ENCODE results near the gene CDK14.

The CDK14 gene

DNA sequence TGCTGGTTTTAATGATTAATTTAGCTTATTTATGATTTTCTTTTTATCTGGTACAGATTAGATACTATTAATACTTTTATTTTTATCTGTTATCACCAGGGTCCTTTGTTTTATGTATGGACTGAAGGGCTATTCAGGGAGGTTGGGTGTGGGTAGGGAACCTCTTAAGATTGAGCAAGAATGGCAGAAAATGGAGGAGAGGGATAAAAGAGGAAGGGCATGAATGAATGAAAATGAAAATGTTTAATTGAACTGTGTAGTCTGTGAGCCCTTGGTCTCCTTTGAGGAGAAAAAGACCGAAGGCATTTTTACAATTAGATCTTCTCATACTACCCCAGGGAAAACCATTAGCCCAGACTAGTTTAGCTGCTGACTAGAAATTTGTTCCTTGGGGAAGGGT lies 93.1 kb downstream of the CDK14 start:
- DNase-seq = no peak

DNA sequence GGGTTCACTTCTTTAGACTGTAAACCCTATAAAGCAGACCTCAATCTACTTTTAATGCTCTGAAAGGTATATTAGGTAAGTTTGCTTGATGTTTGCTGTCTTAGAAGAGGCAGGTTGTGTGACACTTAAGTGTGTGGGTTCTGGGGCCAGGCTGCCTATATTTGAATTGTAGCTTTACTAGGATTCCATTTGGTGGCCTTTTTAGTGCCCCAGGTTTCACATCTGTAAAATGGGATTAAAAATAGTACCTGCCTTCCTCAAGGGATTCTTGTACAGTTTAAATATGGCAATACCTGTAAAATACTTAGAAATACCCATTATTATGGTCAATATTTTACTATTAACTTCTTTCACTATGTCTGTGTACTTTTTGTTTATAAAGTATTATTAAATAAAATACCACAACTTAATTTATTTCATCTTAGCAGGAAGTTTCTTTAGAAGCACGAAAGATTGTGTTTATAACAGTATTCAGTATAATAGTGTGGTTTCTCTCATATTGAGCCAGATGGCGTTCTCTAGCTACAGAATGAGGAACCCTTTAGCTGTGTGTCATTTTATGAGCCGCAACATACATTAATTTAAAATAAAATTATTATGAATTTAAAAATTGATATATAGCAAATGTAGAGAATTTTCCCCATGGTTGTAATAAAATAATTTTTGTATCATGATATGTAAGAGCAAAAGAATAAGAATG lies 94.2 kb downstream of the CDK14 start:
- no peak for DNase-seq

DNA sequence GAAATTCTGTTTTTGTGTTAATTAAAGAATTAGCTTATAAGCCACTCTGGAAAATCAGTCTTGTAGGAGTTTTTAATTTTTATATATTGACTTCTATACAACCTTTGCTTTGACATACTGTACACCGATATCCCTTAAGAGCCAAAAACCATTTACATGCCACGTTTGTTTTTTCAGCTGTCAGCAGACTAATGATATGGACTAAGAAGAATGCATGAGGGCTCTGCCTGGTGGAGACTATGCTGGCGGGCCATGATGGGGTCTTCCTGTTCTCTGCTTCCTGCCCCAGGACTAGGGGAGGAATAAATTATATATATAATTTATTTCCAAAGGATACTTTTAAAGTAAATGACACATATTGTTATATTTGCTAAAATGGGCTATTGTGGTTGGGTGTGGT lies 96.3 kb downstream of the CDK14 start:
- DNase-seq = no peak

DNA sequence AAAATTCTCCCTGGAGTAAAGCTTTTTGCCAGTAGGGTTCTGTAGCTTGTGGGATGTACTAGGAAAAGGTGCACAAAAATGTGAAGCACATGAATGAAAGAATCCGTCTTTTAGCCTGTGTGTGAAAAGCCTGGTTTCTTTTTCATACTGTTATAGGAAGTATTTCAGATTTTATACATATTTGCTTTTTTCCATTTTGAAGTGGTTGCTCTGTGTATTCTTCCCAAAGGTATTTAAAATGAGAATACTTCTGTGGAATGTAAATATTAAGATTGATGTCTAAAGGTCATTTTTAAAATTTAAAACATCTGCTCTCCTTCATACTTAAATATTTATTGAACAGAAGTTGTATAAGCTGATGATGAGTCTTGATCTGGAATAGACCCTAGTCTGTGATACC lies 96.8 kb downstream of the CDK14 start:
- no peak for DNase-seq

DNA sequence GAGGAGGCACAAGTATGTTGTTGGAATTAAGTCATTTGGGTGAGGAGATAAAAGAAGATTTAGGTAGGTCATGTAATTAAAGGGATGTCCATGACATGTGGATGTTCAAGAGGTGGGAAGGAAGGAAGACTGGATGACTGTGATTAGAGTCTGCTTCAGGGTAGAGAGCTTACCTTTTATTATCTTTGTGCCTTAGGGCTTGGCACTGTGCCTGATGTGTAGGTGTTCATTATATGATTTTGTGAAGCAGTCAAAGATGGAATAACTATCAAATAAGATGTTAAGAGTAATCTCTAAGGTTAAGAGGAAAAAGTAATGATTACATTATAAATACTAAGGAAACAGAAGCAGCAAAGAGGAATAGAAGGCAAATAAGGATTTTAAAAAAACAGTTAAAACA lies 97.8 kb downstream of the CDK14 start:
- no peak for DNase-seq

DNA sequence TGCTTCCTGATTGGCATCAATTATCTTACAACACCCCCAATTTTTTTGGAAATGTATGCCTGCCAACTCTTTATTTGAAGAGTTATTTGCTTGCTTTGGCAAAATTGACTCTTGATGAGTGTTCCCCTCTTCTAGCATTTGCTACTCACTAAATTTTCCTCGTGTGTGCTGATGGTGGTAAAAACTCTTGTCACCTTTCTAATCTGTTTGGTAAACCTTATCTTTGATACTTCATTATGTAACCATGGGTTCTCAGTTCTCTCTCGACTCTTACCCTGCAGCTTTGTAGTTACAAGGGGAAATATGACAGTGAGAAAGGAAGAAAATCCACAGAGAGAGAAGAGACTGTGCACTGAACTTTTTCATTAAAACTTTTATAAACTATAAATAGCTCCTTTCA lies 102.5 kb downstream of the CDK14 start:
- no peak for DNase-seq

DNA sequence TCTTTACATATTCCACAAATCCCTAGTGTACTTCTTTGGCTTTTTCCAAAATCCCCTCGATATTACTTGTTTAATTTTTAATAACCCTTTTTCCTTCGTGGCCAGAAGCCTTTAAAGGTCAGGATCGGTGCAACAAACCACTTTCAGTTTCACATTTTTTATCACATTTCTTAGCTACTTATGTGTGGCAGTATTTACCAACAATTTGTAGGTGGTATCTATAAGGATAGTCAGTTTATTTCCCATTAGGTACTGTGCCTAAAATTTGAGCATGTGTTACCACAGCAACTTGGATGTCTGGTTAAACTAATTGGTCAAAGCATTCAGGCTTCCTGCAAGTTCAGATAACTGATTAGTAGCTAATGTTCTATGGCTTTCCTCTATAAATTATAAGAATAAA lies 104.9 kb downstream of the CDK14 start:
- DNase-seq = no peak

DNA sequence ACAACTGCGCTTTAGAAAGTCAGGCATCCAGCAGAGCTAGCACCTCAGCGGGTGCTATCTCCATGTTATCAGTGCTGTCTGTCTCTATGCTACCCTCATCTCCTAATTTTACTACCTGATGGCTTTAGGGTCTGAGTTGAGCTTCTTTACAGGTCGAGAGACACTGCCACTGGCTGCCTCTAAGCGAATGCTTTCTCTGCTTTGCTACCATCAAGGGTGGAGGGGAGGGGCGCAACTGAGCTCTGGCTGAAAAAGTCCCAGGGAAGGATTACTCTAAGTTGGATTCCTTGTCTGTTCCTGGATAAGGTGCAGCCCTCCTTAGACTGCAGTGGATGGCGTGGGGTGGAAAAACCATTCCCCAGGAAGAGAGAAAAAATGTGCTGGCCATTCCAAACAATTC lies 105.7 kb downstream of the CDK14 start:
- DNase-seq = no peak

DNA sequence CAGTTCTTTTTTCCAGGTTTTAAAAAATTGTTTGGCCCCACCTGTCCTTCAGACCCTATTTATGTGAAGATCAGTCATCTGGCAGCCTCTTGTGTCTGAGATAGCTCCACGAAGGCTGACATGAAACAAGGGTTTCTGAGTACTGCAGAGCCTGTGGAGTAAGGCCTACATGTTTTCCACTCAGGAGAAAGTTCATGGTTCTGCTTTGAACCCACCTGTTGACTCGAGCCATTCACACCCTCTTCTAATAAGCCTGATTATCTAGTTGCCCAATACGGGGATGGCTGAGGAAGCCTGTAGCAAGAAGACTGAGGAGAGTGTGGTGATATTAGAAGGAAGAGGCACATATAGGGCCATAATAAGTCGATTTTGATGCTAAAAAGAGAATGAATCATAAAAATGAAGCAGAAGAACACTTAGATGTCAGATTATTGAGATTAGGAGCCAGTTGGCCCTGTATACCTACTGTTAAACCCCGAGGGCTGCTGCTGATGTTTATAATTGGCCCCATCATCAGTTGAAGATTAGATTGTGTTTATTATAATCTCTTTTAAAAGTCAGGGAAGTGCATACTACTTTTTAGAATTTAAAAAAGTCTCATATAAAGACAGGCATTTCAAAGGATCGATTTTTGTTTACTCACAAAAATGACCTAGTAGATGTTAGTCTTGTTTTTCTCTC lies 109.4 kb downstream of the CDK14 start:
- no peak for DNase-seq

DNA sequence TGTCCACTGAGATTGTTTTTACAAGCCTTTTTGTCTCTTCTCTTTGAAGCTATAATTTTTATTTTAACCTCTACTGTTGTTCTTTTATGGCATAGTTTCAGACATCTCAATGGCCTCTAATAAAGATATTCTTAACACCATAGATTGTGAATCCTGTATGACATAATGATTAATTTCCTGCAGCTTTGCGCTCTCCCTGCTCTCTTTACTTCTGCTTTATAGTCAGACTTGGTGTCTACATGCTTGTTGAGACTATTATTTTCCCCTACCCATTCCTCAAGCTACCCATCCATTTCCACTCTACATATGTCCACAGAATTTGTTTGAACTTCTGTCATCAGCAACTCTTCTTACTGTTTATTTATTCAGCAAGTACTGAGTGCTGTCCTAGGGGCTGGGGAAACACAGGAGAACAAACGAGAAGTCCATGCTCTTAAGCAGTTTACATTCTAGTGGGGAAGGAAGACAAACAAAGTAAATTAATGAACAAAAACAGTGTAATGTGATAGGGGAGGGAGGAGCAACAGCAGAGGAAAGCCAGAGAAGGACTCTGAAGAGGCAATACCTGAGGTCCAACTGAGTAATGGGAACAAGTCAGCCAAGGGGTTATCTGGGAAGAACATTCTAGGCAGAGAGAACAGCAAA lies 110.1 kb downstream of the CDK14 start:
- no peak for DNase-seq

DNA sequence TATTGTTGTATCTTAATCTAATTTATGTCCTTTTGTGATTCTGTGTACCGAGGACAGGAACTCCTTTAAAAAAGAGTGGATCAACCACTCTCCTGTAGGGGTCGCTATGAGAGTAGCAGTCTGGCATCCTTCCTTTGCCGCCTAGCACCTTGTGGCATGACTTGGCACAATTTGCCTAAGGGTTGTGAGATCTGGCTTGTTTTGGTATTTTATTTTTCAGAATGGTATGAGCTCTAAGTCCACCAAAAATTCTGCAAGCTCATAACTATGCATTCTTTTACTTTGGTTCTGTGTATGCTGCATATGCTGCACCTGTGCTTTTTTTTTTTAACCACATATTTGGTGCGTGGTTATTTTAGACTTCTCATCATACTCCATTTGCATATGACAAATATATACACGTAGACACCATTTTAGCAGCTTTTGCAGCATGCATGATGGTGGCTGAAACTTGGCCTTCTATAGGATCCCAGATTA lies 112.8 kb downstream of the CDK14 start:
- DNase-seq = peak; percentile 4

DNA sequence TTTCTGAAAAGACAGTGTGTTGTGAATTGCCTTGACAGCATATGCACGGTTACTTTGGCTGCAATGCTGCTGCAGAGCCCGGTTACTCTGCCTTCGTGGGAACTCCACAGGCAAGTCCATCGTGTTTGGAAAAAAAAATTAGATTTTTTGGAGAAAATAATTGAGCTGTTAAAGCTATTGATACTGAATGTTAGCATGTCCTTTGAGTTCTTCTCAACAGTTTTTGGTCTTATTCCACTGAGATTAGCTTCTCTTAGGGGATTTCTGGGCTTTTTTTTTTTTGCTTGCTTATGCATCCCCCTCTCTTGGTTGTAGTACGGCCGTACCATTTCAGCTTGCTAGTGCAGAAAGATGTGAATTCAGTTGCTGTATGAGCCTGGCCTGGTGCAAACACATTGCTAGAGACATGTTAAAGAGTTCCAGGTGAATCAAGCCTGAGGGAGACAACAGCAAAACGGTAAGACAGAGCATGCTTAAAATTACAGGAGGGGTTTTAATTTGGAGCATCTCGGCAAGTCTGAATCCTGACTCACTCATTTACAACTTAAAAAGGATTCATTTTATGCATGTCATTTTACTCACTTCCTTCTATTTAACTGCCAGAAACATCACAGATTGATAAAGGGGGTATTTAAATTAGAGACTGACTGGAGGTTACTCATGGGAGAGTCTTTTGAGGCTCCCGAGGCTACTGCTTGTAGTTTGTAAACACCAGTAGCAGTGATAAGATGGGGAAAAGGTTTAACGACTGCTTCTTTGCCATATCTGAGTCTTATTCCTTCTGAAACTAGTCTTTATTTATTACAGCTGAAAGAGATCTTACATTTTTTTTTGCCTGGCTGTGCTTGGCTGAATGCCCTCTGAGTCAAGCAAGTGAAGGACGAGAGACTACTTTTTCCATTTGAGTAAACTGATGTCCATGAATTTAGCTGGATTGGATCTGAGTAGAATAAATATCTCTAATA lies 113.7 kb downstream of the CDK14 start:
- DNase-seq = no peak

DNA sequence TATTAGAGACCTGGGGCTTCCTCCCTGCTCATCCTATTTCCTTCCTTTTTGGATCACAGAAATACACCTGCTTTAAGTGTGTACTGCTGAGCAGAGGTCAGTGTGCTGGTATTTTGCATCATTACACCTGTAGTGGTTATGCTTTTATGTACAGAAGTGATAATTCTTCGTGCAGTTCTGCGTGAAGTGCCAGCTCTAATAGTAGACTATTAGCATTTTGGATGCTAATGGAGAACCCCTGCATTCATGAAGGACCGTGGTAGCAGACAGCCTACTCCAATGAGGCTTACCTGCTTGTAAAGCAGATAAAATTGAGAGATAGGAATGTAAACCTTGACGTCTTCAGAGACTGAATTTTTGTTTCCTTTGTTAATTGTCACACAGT lies 114.3 kb downstream of the CDK14 start:
- DNase-seq = no peak

DNA sequence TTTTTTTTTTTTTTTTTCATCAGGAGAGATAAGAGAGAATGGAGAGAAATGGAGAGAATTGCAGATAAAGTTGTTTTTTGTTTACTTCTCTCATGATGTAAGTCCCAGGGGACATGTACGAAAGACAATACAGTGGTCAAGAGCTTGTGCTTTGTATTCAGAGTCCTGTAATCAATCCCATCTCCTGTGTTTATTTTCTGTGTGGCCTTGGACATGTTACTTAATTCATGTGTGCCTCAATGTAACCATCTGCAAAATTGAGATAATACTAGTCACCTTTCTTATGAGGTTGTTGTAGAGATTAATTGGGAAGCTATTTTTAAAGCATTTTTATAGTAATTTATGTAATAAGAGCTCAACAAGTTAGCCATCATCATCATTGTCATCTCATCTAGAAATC lies 117.5 kb downstream of the CDK14 start:
- DNase-seq = no peak

DNA sequence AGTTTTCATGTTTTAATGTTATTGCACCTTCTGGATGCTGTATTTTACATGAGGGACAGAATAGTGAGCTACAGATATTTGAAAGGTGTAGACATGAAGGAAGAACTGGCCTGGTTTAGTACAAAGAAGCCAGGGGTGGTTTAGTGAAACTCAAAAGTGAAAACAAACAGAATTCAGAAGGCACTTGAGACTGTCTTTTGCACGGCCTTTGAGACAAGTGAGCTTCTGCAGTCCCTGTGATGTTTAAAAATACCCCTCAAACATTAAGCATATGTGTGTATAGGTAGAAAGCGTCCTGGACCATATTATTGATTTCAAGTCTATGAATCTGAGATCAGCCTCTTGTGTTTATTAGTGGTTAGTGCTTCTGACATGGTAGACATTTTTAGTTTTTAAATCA lies 118.9 kb downstream of the CDK14 start:
- no peak for DNase-seq

DNA sequence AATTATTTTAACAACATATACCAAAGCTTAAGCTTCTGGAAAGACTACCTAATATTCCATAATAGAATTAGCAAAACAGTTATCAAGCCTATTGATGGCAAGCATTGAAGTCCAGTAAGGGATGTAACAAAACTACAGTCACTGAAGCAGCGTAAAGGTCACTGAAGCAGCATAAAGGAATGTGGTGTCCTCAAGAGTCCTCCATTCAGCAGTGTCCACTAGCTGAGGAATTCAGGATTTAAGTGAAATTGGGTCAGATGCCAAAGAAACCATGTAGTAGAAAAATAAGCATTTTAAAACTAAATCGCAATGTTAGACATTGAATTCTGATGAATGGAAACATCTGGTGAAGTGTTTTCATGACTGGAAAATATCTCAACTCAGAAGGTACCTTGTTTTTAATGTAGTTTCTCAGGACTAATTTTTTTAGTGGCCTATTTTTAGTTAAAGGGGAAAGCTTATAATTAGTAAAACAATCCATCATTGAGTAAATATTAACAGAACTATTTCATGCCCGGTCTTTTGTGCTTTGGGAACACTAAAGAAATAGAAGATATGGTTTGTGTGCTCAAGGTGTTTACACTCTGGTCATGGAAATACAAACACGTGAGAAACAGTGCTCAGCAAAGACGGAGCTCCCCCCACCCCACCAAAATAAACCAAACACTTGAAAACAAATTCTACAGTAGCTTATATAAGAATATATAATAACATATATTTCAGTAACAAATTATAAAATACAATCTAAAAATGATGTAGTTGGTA lies 121.4 kb downstream of the CDK14 start:
- no peak for DNase-seq

DNA sequence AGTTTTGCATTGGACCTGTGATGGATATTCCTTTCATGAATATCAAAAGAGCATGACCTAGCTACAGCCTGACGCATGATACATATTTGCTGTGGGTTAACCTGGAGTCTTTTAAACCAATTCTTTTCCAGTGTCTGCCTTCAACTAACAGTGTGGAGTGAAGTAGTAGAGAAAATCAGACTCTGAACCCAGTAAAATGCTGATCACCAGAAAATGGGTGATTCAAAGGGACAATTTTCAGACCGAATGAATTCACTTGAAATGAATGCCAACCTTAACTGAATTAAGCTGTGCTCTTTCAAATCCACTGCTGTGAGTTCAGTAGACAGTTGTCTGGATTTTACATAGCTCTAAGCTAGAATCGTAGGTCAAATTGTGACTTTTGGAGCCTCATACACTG lies 123.0 kb downstream of the CDK14 start:
- no peak for DNase-seq

DNA sequence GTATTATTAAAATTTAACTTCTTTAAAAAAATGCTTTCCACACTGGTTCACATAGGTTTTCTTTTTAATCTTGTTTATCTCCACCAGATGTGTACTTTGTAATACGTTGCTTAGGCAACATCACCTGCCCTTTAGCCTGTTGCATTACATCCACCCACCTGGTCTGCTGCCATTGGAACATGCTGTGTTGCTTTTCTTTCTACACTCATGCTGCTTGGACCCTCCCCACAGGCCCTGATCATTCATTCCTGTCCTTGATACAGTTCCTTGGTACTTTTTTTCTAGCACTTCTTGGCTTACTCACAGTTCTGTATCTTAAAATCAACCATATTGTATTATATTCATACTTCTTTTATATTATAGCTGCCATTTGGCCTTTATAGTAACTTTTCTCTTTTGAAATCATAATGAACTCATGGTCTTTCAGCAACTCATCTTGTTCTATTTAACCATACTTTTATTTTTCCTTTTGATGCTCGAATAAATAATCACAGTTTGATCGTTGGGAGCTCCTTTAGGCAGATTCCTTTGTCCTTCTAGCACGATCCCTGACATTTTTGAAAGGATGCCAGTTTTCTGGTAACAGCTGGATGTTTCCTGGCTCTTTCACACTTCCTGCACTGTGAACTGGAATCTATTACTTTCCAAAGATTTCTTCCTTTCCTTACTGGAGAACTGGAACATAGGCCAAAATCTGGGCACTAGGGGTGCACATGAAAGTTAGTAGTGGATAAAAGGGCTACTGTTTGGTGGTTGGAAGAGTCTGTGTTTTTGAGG lies 125.1 kb downstream of the CDK14 start:
- no peak for DNase-seq

DNA sequence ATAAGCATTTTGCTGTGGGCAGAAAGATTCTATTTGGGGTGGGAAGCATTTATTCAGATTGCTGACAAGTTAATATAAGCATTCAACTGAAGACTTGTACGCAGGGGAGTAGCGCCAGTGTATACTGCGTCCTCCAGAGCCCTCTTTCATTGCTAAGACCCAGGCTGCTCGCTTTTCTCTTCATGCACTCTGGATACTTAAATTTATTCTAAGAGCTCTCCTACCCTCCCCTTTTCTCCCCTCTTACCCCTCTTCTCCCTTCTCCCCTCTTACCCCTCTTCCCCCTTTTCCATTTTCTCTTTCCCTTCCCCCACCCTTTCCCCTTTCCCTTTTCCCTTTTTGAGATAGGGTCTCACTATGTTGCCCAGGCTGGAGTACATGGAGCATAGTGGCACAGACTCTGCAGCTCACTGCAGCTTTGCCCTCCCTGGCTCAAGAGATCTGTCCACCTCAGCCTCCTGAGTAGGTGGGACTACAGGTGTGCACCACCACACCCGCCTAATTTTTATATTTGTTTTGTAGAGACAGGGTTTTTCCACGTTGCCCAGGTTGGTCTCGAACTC lies 125.8 kb downstream of the CDK14 start:
- no peak for DNase-seq

DNA sequence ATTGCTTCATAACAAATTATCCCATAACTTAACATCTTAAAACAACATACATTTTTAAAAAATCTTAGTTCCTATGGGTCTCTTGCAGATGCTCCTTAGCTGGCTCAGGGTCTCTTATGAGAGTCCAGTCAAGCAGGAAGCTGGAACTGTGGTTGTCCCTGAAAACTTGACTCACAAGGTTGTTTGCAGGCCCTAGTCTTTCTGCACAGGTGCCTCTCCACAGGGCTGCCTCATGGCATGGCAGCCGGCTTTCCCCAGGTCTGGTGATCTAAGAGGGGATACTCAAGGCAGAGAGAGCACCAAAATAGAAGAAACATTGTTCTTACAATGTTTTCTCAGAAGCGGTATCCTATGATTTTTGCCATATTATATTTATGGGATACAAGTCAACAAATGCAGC lies 127.1 kb downstream of the CDK14 start:
- no peak for DNase-seq

DNA sequence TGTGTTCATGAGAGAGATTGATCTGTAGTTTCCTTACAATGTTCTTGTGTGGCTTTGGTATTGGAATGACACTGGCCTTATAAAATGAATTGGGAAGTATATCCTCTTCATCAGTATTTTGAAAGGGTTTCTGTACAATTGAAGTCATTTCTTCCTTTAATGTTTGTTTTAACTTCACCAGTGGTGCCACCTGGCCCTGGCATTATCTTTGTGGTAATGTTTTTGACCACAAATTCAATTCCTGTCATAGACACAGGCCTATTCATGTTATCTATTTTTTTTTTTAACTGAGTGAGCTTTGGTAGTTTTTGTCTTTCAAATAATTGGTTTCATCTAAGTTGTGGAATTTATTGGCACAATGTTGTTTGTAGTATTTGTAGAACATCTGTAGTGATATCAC lies 127.7 kb downstream of the CDK14 start:
- no peak for DNase-seq
